Effector memory CD4-positive, alpha-beta T cell (primary cell): ENCODE data around the gene TM4SF4.

Experiments
- DNase-seq, 3 donors: peaks; one replicate each; pipeline ENCODE4 v3.0.0-alpha.2; 2020
- H3K27ac ChIP-seq: 2 replicates; pipeline ENCODE4 v1.7.0; 2013; ENCODE audit warnings: mild to moderate bottlenecking, low read length, moderate library complexity; ENCODE audit not compliant: insufficient read depth, poor library complexity, severe bottlenecking
- H3K27me3 ChIP-seq: replicated peaks from 2 replicates; pipeline ENCODE4 v1.7.0; 2013; ENCODE audit warnings: mild to moderate bottlenecking, low read length; ENCODE audit not compliant: insufficient read depth, control insufficient read depth, poor library complexity, severe bottlenecking
- H3K36me3 ChIP-seq: 2 replicates; pipeline ENCODE4 v1.7.0; 2013; ENCODE audit warnings: mild to moderate bottlenecking, low read length, moderate library complexity; ENCODE audit not compliant: control insufficient read depth, insufficient read depth
- H3K4me1 ChIP-seq: 2 replicates; pipeline ENCODE4 v1.7.0; 2013; ENCODE audit warnings: low read length, mild to moderate bottlenecking; ENCODE audit not compliant: control insufficient read depth, insufficient read depth, poor library complexity, severe bottlenecking
- H3K4me3 ChIP-seq: 2 replicates; pipeline ENCODE4 v1.7.0; 2013; ENCODE audit warnings: low read length, low read depth, mild to moderate bottlenecking; ENCODE audit not compliant: insufficient read depth, poor library complexity, severe bottlenecking
- H3K9me3 ChIP-seq: 2 replicates; pipeline ENCODE4 v1.7.0; 2013; ENCODE audit warnings: mild to moderate bottlenecking, low read length, moderate library complexity; ENCODE audit not compliant: control insufficient read depth

The TM4SF4 gene

DNA sequence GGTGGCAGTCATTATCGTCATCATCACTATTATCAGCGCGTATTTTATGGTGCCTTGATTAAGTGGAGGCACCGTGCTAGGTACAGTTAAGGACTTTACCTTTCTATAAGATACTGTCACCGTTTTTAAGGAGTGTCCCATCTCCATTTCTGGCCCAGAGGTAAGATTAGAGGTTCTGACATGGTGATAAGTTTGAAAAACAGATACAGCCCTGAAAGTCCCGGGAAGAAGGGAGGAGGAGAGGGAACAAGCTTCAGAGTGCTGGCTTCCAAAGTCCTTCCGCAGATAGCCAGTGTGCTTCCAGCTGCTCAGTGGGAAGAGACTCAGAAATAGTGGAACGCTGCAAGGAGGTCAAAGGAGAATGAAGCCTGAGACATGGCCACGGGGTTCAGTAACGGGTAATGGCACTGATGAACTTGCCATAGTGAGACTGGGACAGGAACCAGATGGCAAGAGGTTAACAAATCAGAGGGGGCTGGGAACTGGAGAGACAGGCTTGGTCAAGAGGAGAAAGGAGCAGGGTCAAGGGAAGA, 9.1 kb upstream of the TM4SF4 start:
- Histone ChIP-seq H3K27me3 (no peaks in the 10 kb centered on the region), H3K36me3 (no peaks in the 10 kb centered on the region), H3K27ac (no peak overlapping the region), H3K9me3 (no peaks in the 10 kb centered on the region), H3K4me1 (no peaks in the 10 kb centered on the region), H3K4me3 (no peak overlapping the region)
- DNase-seq = no peak

GRCh38 chr3:149466192-149466591, 8.3 kb upstream of the TM4SF4 start:
- no peaks in the 10 kb centered on the region for H3K4me1 ChIP-seq
- no peak overlapping the region for H3K4me3 ChIP-seq
- H3K36me3 ChIP-seq = no peaks in the 10 kb centered on the region
- no peaks in the 10 kb centered on the region for H3K9me3 ChIP-seq
- no peak for DNase-seq
- H3K27ac ChIP-seq = no peak overlapping the region
- no peaks in the 10 kb centered on the region for H3K27me3 ChIP-seq

DNA sequence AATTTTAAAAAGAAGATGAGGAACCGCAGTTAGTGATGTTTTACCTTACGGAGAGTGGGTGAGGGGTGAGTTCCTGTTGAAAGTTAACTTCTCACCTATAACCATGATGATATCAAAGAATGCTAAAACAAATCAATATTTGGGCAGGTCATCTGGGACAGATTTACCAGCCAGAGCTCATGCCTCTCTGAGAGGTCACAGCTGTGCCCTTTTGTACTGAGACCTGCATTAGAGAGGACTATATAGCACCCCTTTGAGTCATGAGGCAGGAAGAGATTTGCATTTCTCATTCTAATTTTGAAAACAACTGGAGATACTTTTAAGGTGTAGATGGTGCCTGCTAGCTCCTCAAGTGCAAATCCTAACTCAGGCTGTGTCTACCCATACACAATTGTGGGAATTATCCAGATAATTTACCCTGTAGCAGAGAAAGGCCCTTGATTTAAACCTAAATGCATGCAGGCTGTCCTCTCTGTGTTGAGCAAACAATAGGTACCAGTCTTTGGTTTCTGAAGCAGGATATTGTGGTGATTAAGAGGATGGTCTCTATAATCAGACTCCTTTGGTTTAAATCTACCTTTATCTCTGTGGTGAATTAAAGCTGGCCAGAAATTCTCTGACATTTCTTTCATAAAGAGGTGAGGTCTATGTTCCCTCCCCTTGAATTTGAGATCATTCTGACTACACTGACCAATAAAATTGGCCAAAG, 5.8 kb upstream of the TM4SF4 start:
- H3K27ac ChIP-seq = no peak overlapping the region
- no peak for DNase-seq
- no peaks in the 10 kb centered on the region for H3K4me1 ChIP-seq
- H3K27me3 ChIP-seq = no peaks in the 10 kb centered on the region
- H3K9me3 ChIP-seq = no peaks in the 10 kb centered on the region
- H3K36me3 ChIP-seq = no peaks in the 10 kb centered on the region
- no peak overlapping the region for H3K4me3 ChIP-seq

- H3K27ac ChIP-seq = no peak overlapping the region
- DNase-seq = no peak
- H3K4me1 ChIP-seq = no peaks in the 10 kb centered on the region
Observed at GRCh38 chr3:149470381-149470780, 4.1 kb upstream of the TM4SF4 start.

GRCh38 chr3:149472030-149472797, 2.3 kb upstream of the TM4SF4 start:
- H3K9me3 ChIP-seq = no peaks in the 10 kb centered on the region
- no peak overlapping the region for H3K27ac ChIP-seq
- no peaks in the 10 kb centered on the region for H3K4me1 ChIP-seq
- no peaks in the 10 kb centered on the region for H3K36me3 ChIP-seq
- no peaks in the 10 kb centered on the region for H3K27me3 ChIP-seq
- no peak overlapping the region for H3K4me3 ChIP-seq
- DNase-seq = no peak

More at GRCh38 chr3:149470381-149470780, 4.1 kb upstream of the TM4SF4 start:
- Histone ChIP-seq H3K27me3 (no peaks in the 10 kb centered on the region), H3K9me3 (no peaks in the 10 kb centered on the region), H3K36me3 (no peaks in the 10 kb centered on the region), H3K4me3 (no peak overlapping the region)

DNA sequence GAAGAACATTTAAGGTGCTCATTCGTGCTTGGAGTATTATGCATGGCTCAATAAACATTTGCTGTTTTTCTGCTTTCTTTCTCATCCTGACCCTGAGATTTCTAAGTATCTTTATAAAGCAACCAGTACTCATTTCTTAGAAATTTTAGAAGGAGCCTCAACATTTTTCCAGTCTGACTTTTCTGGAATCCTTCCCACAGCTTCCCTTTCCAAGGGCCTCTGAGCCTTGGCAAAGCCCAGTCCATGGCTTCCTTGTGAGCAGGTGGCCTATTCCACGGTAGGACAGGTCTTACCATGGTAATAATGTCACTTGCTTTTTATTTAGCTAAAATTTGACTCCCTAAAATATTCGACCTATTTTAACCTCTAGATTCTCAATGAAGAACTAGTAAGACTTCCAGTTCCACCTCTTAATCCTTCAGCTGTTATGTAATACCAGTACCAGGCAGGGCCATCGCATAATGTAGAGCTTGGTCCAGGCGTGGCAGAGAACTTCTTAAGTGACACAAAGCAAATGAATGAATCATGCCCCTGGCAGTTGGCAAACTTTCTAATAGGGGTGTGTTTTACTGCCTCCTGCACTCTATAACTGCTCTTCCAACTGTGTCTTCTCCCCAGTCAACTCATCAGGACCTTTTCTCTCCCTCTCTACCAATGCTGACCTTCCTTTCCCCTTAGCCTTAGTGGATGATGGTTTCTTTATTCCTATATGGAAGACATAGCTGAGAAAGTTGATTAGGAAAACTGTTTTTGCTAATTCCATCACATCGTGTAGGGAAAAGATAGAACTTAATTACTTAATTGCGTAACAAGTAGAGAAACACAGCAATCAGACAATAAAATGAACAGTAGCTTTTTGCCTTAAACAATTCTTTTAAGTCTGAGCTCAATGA, 894 bp upstream of the TM4SF4 start:
- Histone ChIP-seq H3K27me3 (no peaks in the 10 kb centered on the region), H3K27ac (no peak overlapping the region), H3K4me3 (no peak overlapping the region), H3K36me3 (no peaks in the 10 kb centered on the region), H3K9me3 (no peaks in the 10 kb centered on the region), H3K4me1 (no peaks in the 10 kb centered on the region)
- no peak for DNase-seq

DNA sequence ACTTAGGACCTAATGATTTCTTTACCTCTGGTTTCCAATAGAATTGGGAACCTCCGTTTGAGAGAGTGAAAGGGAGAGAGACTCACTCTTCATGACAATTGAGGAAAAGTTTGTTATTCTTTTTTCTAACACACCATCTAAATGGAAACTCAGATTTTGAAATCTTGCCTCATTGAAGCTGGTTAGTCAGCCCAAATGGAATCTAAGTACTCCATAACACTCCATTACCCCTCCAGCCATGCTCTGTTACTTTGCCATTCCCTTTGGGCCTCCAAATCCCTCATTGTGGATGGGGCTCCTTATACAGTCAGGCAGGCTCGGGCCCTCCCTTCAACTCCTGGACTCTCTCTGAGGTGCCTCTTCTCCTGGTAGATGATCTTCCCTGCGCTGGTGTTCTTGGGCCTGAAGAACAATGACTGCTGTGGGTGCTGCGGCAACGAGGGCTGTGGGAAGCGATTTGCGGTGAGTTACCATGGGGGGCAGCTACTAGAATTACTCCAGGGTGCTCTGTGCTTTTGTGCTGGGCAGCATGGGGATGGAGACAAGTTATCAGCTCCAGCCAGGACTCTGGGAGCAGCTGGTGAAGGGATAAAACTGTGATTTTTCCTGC, 1.1 kb downstream of the TM4SF4 start:
- Histone ChIP-seq H3K4me1 (no peaks in the 10 kb centered on the region), H3K27ac (no peak overlapping the region), H3K27me3 (no peaks in the 10 kb centered on the region), H3K9me3 (no peaks in the 10 kb centered on the region), H3K4me3 (no peak overlapping the region), H3K36me3 (no peaks in the 10 kb centered on the region)
- no peak for DNase-seq

DNA sequence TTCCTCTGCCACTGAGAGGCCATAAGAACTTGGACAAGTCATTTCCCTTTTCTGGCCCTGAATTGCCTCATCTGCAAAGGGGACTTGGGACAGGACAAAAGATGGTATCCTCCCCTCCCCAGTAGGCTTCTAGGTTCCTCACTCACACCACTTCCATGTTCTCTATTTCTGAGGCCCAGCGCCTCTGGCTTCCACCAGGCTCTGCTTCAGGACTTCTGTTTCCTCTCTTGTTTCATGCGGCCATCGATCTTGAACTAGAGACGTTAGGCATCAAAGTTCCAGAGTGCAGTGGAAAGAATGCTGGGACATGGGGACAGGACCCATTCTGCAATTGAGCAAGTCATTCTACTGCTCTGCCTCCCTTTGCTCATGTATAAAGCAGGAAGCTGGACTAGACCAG, 1.7 kb downstream of the TM4SF4 start:
- Histone ChIP-seq H3K27me3 (no peaks in the 10 kb centered on the region), H3K9me3 (no peaks in the 10 kb centered on the region), H3K4me3 (no peak overlapping the region), H3K27ac (no peak overlapping the region), H3K36me3 (no peaks in the 10 kb centered on the region), H3K4me1 (no peaks in the 10 kb centered on the region)
- DNase-seq = no peak

DNA sequence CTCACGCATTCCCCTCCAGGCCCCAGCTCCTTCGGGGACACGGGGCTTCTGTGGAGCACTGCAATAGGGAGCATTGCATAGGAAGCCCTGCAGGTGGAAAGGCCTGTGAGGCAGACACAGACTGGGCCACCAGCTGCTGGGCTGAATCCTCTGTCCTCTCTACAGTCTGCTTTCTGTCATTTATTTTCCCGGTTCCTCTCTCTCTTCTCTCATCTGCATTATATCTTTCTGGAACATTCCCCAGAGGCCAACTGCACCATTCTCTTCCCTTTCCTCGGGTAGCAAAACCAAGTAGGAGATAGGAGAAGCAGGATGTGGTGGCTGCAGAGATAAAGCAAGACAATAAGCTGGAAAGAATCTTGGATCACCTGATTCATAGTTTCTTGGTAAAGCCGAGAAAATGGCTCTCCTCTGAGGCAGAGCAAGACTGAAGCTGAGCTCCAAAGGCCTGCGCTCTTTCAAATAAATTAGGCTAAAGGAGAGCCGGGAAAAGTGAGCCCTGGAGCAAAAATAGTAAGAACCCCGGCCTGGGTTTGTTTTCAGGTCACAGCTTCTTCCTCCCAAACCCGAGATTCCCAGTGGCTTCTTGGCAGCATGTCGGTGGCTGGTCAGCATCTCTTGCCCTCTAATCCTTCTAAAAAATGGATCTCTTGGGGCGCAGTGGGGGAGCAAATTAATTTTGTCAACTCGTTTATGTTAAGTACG, 5.3 kb downstream of the TM4SF4 start:
- no peak overlapping the region for H3K27ac ChIP-seq

More for the DNA sequence above, 5.3 kb downstream of the TM4SF4 start:
- no peaks in the 10 kb centered on the region for H3K36me3 ChIP-seq
- DNase-seq = no peak
- H3K4me3 ChIP-seq = no peak overlapping the region
- H3K4me1 ChIP-seq = no peaks in the 10 kb centered on the region
- H3K9me3 ChIP-seq = no peaks in the 10 kb centered on the region
- no peaks in the 10 kb centered on the region for H3K27me3 ChIP-seq
